ENCODE results near the gene CFAP300. TPM values are rescaled to one million over a fixed set of nuclear protein-coding genes. Genes with fewer than 3 reads are reported as not detected.

The CFAP300 gene
- total RNA-seq, 1 donor from 2014 or later = 0.13 TPM

- DNase-seq (ENCODE audit: low read depth, low spot score) = no peak
These were observed 24.5 kb downstream of the CFAP300 start for GRCh38 chr11:102071497-102072472.

GRCh38 chr11:102073253-102073652 lies 26.0 kb downstream of the CFAP300 start:
- DNase-seq (ENCODE audit: low read depth, low spot score) = no peak

GRCh38 chr11:102079625-102080024 lies 32.4 kb downstream of the CFAP300 start:
- DNase-seq (ENCODE audit: low read depth, low spot score) = no peak

- no peak for DNase-seq (ENCODE audit: low read depth, low spot score)
These were observed 34.1 kb downstream of the CFAP300 start for GRCh38 chr11:102081313-102081712.

- DNase-seq (ENCODE audit: low read depth, low spot score) = no peak
These were observed 38.8 kb downstream of the CFAP300 start for GRCh38 chr11:102085864-102086551.

GRCh38 chr11:102097186-102097585 lies 49.9 kb downstream of the CFAP300 start:
- DNase-seq (ENCODE audit: low read depth, low spot score) = no peak

GRCh38 chr11:102099755-102100154 lies 52.5 kb downstream of the CFAP300 start:
- DNase-seq (ENCODE audit: low read depth, low spot score) = no peak

GRCh38 chr11:102108734-102109440 lies 61.6 kb downstream of the CFAP300 start:
- DNase-seq (ENCODE audit: low read depth, low spot score) = no peak

GRCh38 chr11:102109896-102110760 lies 62.9 kb downstream of the CFAP300 start, which contains the start of gene YAP1:
Gene YAP1 (plus strand): TSS chr11:102110447. CDS start chr11:102110849, 402 bp downstream.
- DNase-seq (ENCODE audit: low read depth, low spot score) = peak; percentile 65

GRCh38 chr11:102110761-102111010 lies 63.4 kb downstream of the CFAP300 start:
- DNase-seq (ENCODE audit: low read depth, low spot score) = no peak

- no peak for DNase-seq (ENCODE audit: low read depth, low spot score)
These were observed 64.0 kb downstream of the CFAP300 start for GRCh38 chr11:102111011-102111786.

GRCh38 chr11:102111787-102112508 lies 64.7 kb downstream of the CFAP300 start:
- DNase-seq (ENCODE audit: low read depth, low spot score) = peak; percentile 55

GRCh38 chr11:102112509-102112821 lies 65.2 kb downstream of the CFAP300 start:
- no peak for DNase-seq (ENCODE audit: low read depth, low spot score)

- DNase-seq (ENCODE audit: low read depth, low spot score) = no peak
These were observed 66.8 kb downstream of the CFAP300 start for GRCh38 chr11:102114032-102114431.

- DNase-seq (ENCODE audit: low read depth, low spot score) = no peak
These were observed 68.3 kb downstream of the CFAP300 start for GRCh38 chr11:102115557-102115956.

GRCh38 chr11:102116453-102117205 lies 69.4 kb downstream of the CFAP300 start:
- no peak for DNase-seq (ENCODE audit: low read depth, low spot score)

GRCh38 chr11:102117472-102118113 lies 70.4 kb downstream of the CFAP300 start:
- DNase-seq (ENCODE audit: low read depth, low spot score) = no peak

GRCh38 chr11:102118937-102119336 lies 71.7 kb downstream of the CFAP300 start:
- no peak for DNase-seq (ENCODE audit: low read depth, low spot score)

Measured in pulmonary artery endothelial cell (primary cell).